ENCODE results near the gene EXOC6B. TPM values are rescaled to one million over a fixed set of nuclear protein-coding genes. Genes with fewer than 3 reads are reported as not detected.

The EXOC6B gene
- polyA plus RNA-seq, 2 of the 4 experiments (the other 2 are of a cell fraction): 15.5 to 24.7 TPM

DNA sequence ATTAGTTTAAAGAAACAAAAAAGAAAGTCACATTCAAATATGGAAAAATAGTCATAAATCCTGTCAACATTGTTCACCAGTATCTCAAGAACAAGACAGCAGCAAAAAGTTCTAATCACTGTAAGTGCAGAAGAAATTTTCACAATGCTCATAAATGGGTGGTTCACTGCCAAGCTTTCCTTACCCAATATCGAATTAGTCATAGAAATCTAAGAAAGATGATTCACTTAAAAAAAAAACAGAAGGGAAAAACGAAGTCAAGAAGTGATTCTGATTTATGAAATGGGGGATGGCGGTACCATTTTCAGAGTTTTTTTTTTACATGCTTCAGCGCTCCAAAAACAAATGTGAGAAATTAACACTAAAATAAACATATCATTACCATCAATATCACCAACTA lies 156.7 kb downstream of the EXOC6B start:
- peak; percentile 51 to 70 for DNase-seq (ENCODE audit: low read depth in 1 of 2, low spot score in 1 of 2)
- peak; percentile 88 for FAIRE-seq
- peak overlapping the region; percentile 47 for H3K4me2 ChIP-seq
- TF ChIP-seq KDM1A (IDR thresholded peaks at IDR 0.05; ENCODE audit: low read depth) (no peak), RNF2 (IDR thresholded peaks at IDR 0.05; ENCODE audit: borderline replicate concordance, low read depth) (no peak), FOSL2 (IDR thresholded peaks at IDR 0.05) (peak; percentile 91), FOSL2 (CRISPR knock-in tag; IDR thresholded peaks at IDR 0.05) (peak; percentile 86), CEBPB (IDR thresholded peaks at IDR 0.05) (peak; percentile 49 to 83; a peak in 3 of 4 replicates), RAD21 (conservative IDR thresholded peaks at IDR 0.05 in 1 of 2, IDR thresholded peaks at IDR 0.05 in 1 of 2) (0 out of 5 replicates have a peak, but pooled peaks of 1 of the 2 experiments have one; percentile 11), PHF8 (IDR thresholded peaks at IDR 0.05; ENCODE audit: borderline replicate concordance, low read depth) (no peak), HEYL (CRISPR knock-in tag; IDR thresholded peaks at IDR 0.05) (no peak), CHD4 (IDR thresholded peaks at IDR 0.05; ENCODE audit: borderline replicate concordance) (no peak), POLR2A (IDR thresholded peaks at IDR 0.05; ENCODE audit: low read length) (no peak), HOXB5 (CRISPR knock-in tag; IDR thresholded peaks at IDR 0.05) (no peak), SMC3 (IDR thresholded peaks at IDR 0.05) (peak; percentile 28; the same call in 1 of the 3 replicates), JUNB (IDR thresholded peaks at IDR 0.05) (peak; percentile 93), ZC3H11A (IDR thresholded peaks at IDR 0.05) (no peak), RFX5 (IDR thresholded peaks at IDR 0.05) (no peak), KDM5A (IDR thresholded peaks at IDR 0.05) (no peak)
- TF ChIP-seq, protein P1, sequence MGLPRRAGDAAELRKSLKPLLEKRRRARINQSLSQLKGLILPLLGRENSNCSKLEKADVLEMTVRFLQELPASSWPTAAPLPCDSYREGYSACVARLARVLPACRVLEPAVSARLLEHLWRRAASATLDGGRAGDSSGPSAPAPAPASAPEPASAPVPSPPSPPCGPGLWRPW (IDR thresholded peaks at IDR 0.05): peak; percentile 25; the same call in 1 of the 2 replicates
- TF ChIP-seq, protein P2, sequence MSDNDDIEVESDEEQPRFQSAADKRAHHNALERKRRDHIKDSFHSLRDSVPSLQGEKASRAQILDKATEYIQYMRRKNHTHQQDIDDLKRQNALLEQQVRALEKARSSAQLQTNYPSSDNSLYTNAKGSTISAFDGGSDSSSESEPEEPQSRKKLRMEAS (IDR thresholded peaks at IDR 0.05): 0 out of 2 replicates have a peak, but pooled peaks have one; percentile 19
- TF ChIP-seq, protein P3, sequence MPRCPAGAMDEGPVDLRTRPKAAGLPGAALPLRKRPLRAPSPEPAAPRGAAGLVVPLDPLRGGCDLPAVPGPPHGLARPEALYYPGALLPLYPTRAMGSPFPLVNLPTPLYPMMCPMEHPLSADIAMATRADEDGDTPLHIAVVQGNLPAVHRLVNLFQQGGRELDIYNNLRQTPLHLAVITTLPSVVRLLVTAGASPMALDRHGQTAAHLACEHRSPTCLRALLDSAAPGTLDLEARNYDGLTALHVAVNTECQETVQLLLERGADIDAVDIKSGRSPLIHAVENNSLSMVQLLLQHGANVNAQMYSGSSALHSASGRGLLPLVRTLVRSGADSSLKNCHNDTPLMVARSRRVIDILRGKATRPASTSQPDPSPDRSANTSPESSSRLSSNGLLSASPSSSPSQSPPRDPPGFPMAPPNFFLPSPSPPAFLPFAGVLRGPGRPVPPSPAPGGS (IDR thresholded peaks at IDR 0.05): peak; percentile 53; the same call in 1 of the 3 replicates
- ChIA-PET POLR2A (no interaction called here), CTCF (interaction anchor here (1.2 kb wide), 1 partner anchor 87 kb away, joined by 3 read pairs; no protein-coding TSS in a partner anchor)
- peak overlapping the region; percentile 57 to 79 for H3K27ac ChIP-seq
- ATAC-seq: peak in 1 of 2 experiments; percentile 53; a peak in 4 of 6 replicates
- H3K9me3 ChIP-seq: peaks cover 41% of the 10 kb centered on the region
- 24% methylated on average over 4 of the region's 4 CpGs for WGBS (ENCODE audit: missing lambda C conversion rate)
- peaks cover 44% of the 10 kb centered on the region for H3K4me1 ChIP-seq
- no peak overlapping the region for H3K4me3 ChIP-seq

DNA sequence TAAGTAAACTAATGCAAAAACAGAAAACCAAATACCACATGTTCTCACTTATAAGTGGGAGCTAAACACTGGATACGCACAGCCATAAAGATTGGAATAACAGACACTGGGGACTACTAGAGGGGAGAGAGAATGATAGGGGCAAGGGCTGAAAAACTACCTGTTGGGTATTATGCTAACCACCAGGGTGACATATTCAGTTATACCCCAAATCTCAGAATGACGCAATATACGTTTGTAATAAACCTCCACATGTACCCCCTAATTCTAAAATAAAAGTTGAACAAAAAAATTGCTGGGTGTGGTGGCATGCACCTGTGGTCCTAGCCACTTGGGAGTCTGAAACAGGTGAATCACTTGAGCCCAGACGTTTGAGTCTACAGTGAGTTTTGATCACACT lies 157.2 kb downstream of the EXOC6B start:
- Histone ChIP-seq H3K4me2 (peak overlapping the region; percentile 47), H3K4me3 (no peak overlapping the region), H3K4me1 (peaks cover 39% of the 10 kb centered on the region), H3K27ac (peak overlapping the region; percentile 51 to 79), H3K9me3 (peaks cover 45% of the 10 kb centered on the region)
- DNase-seq (ENCODE audit: low read depth in 1 of 2, low spot score in 1 of 2) (no peak), ATAC-seq (no peak), FAIRE-seq (no peak)
- TF ChIP-seq JUN (IDR thresholded peaks at IDR 0.05): 0 out of 5 replicates have a peak, but pooled peaks of 1 of the 2 experiments have one; percentile 17
- no peak for TF ChIP-seq ESRRA (IDR thresholded peaks at IDR 0.05; ENCODE audit: borderline replicate concordance, low read length)
- TF ChIP-seq, protein P4, sequence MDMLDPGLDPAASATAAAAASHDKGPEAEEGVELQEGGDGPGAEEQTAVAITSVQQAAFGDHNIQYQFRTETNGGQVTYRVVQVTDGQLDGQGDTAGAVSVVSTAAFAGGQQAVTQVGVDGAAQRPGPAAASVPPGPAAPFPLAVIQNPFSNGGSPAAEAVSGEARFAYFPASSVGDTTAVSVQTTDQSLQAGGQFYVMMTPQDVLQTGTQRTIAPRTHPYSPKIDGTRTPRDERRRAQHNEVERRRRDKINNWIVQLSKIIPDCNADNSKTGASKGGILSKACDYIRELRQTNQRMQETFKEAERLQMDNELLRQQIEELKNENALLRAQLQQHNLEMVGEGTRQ (IDR thresholded peaks at IDR 0.05): no peak
- TF ChIP-seq, protein P5, sequence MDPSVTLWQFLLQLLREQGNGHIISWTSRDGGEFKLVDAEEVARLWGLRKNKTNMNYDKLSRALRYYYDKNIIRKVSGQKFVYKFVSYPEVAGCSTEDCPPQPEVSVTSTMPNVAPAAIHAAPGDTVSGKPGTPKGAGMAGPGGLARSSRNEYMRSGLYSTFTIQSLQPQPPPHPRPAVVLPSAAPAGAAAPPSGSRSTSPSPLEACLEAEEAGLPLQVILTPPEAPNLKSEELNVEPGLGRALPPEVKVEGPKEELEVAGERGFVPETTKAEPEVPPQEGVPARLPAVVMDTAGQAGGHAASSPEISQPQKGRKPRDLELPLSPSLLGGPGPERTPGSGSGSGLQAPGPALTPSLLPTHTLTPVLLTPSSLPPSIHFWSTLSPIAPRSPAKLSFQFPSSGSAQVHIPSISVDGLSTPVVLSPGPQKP (IDR thresholded peaks at IDR 0.05; ENCODE audit: low read depth, low read length): no peak
- TF ChIP-seq, protein P6, sequence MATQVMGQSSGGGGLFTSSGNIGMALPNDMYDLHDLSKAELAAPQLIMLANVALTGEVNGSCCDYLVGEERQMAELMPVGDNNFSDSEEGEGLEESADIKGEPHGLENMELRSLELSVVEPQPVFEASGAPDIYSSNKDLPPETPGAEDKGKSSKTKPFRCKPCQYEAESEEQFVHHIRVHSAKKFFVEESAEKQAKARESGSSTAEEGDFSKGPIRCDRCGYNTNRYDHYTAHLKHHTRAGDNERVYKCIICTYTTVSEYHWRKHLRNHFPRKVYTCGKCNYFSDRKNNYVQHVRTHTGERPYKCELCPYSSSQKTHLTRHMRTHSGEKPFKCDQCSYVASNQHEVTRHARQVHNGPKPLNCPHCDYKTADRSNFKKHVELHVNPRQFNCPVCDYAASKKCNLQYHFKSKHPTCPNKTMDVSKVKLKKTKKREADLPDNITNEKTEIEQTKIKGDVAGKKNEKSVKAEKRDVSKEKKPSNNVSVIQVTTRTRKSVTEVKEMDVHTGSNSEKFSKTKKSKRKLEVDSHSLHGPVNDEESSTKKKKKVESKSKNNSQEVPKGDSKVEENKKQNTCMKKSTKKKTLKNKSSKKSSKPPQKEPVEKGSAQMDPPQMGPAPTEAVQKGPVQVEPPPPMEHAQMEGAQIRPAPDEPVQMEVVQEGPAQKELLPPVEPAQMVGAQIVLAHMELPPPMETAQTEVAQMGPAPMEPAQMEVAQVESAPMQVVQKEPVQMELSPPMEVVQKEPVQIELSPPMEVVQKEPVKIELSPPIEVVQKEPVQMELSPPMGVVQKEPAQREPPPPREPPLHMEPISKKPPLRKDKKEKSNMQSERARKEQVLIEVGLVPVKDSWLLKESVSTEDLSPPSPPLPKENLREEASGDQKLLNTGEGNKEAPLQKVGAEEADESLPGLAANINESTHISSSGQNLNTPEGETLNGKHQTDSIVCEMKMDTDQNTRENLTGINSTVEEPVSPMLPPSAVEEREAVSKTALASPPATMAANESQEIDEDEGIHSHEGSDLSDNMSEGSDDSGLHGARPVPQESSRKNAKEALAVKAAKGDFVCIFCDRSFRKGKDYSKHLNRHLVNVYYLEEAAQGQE (IDR thresholded peaks at IDR 0.05): no peak
- TF ChIP-seq MYC (IDR thresholded peaks at IDR 0.05; ENCODE audit: borderline replicate concordance, low read length): no peak
- TF ChIP-seq CEBPB (IDR thresholded peaks at IDR 0.05): peak; percentile 59 to 72; a peak in 3 of 4 replicates
- TF ChIP-seq HOXA7 (CRISPR knock-in tag; IDR thresholded peaks at IDR 0.05): no peak
- no peak for TF ChIP-seq RNF2 (IDR thresholded peaks at IDR 0.05; ENCODE audit: borderline replicate concordance, low read depth)
- no peak for TF ChIP-seq NFE2L2 (conservative IDR thresholded peaks at IDR 0.05; ENCODE audit: low read length)
- no peak for TF ChIP-seq EP300 (IDR thresholded peaks at IDR 0.05)
- TF ChIP-seq BHLHE40 (IDR thresholded peaks at IDR 0.05; ENCODE audit: low read depth, low read length): no peak
- TF ChIP-seq HOXB5 (CRISPR knock-in tag; IDR thresholded peaks at IDR 0.05): no peak
- no peak for TF ChIP-seq KDM5A (IDR thresholded peaks at IDR 0.05)
- POLR2A ChIA-PET: no interaction called here
- CTCF ChIA-PET: interaction anchor here (1.2 kb wide), 1 partner anchor 87 kb away, joined by 3 read pairs; no protein-coding TSS in a partner anchor
- WGBS (ENCODE audit: missing lambda C conversion rate): 72% methylated on average over 4 of the region's 4 CpGs
